Common myeloid progenitor, CD34-positive (primary cell): ENCODE data around the gene CD37.

ENCODE experiments used
- CTCF ChIA-PET: fragments of 350-600 bp; sonication (Branson Sonifier 250); formaldehyde crosslinking; loops from one replicate; lab custom pipeline; 2021; ENCODE audit warnings: antibody characterized with exemption; lab: Charles Lee
- POLR2A ChIA-PET: fragments of 350-600 bp; sonication (Branson Sonifier 250); formaldehyde crosslinking; loops from one replicate; lab custom pipeline; 2021; ENCODE audit warnings: antibody characterized with exemption; lab: Charles Lee
- DNase-seq, 3 donors: peaks; one replicate each; pipeline versions ENCODE4 v3.0.0 to v3.0.0-alpha.2; 2013
- H3K27ac ChIP-seq, 2 experiments: 1 replicate in 1 of 2; 2 replicates in 1 of 2; pipeline ENCODE4 v1.7.0; 2013; ENCODE audit warnings: inconsistent platforms in 2 of 2, low read length in 2 of 2, mild to moderate bottlenecking in 2 of 2, low read depth in 1 of 2, moderate library complexity in 1 of 2; ENCODE audit not compliant: severe bottlenecking in 2 of 2, insufficient read depth in 1 of 2, poor library complexity in 1 of 2
- H3K27me3 ChIP-seq, 5 experiments: replicated peaks in 2 of 5; 1 replicate in 3 of 5; 2 replicates in 2 of 5; pipeline versions ENCODE4 v1.6.1 to v1.7.0; 2013; ENCODE audit warnings: low read length in 4 of 5, mild to moderate bottlenecking in 2 of 5, moderate library complexity in 2 of 5, inconsistent platforms in 1 of 5; ENCODE audit not compliant: insufficient read depth in 5 of 5, control insufficient read depth in 4 of 5
- H3K36me3 ChIP-seq, 4 experiments: 1 replicate in 2 of 4; 2 replicates in 2 of 4; pipeline versions ENCODE4 v1.6.1 to v1.7.0; 2013; ENCODE audit warnings: low read length in 3 of 4, control low read depth in 1 of 4, mild to moderate bottlenecking in 1 of 4; ENCODE audit not compliant: control insufficient read depth in 4 of 4, insufficient read depth in 4 of 4
- H3K4me1 ChIP-seq, 4 experiments: 1 replicate in 3 of 4; 2 replicates in 1 of 4; pipeline versions ENCODE4 v1.6.1 to v1.7.1; 2013; ENCODE audit warnings: low read length in 3 of 4, mild to moderate bottlenecking in 3 of 4, control low read depth in 1 of 4, inconsistent platforms in 1 of 4, moderate library complexity in 1 of 4; ENCODE audit not compliant: control insufficient read depth in 4 of 4, insufficient read depth in 4 of 4; ENCODE audit errors: control extremely low read depth in 1 of 4
- H3K4me3 ChIP-seq, 7 experiments: 1 replicate in 4 of 7; 2 replicates in 3 of 7; pipeline versions ENCODE4 v1.5.1 to v1.7.0; 2013; ENCODE audit warnings: mild to moderate bottlenecking in 7 of 7, low read length in 6 of 7, moderate library complexity in 6 of 7, inconsistent platforms in 2 of 7, low read depth in 2 of 7, control low read depth in 1 of 7; ENCODE audit not compliant: insufficient read depth in 4 of 7, control insufficient read depth in 1 of 7; ENCODE audit errors: extremely low read depth in 1 of 7
- H3K9me3 ChIP-seq, 5 experiments: 1 replicate in 4 of 5; 2 replicates in 1 of 5; pipeline versions ENCODE4 v1.6.1 to v1.7.1; 2013; ENCODE audit warnings: low read length in 4 of 5, mild to moderate bottlenecking in 2 of 5, inconsistent platforms in 1 of 5, low read depth in 1 of 5, moderate library complexity in 1 of 5; ENCODE audit not compliant: control insufficient read depth in 4 of 5, insufficient read depth in 2 of 5; ENCODE audit errors: control extremely low read depth in 1 of 5
- WGBS: methylation state at CpG from one replicate; pipeline ENCODE4 v1.1.5; 2013; ENCODE audit not compliant: insufficient coverage; 5-methylcytosine and 5-hydroxymethylcytosine counted together

Gene CD37

DNA sequence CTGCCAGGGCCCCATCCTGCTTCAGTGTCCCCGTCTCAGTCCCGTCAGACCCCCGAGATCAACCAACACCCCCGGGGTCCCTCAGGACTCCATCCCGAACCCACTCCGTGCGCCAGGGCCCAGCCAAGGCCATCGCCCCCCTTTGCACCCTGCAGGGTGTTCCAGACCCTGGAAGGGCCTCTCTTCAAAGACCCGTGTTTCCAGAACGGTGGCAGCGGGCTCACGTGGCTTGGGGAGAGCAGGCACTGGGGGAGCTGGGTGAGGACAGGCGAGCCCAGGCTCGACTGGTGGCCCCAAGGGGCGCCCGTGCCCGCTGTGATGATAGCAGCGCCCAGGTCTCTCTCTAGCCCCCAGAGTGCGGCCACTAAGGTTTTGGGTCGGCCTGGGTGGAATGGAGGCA is 54.2 kb downstream of the CD37 start:
- H3K4me1 ChIP-seq, result peaks cover 0 to 10% (median 4%) of the 10 kb centered on the region in 4 experiments
- ChIA-PET POLR2A (no interaction called here), CTCF (interaction anchor here (3.8 kb wide), 1 partner anchor 81 kb away, joined by 20 read pairs; no protein-coding TSS in a partner anchor)
- H3K9me3 ChIP-seq, result no peaks in the 10 kb centered on the region
- no peak overlapping the region for H3K4me3 ChIP-seq
- no peak overlapping the region for H3K27ac ChIP-seq
- DNase-seq, result no peak
- WGBS, result 95% methylated on average over 19 of the region's 20 CpGs
- no peaks in the 10 kb centered on the region for H3K36me3 ChIP-seq
- peaks cover 0 to 2% (median 0%) of the 10 kb centered on the region in 5 experiments for H3K27me3 ChIP-seq
